HG03103 (cell line): Measurements from ENCODE around the gene GLIS2.

Source experiments
- ATAC-seq: cut with Tn5 transposase; IDR thresholded peaks from one replicate; pipeline ENCODE4 v1.9.1; 2021; ENCODE audit warnings: low read depth; ENCODE audit not compliant: unreplicated experiment

Gene GLIS2

GRCh38 chr16:4365615-4366014, 49.7 kb downstream of the GLIS2 start:
- ATAC-seq, result no peak

GRCh38 chr16:4366016-4366415, 50.1 kb downstream of the GLIS2 start:
- ATAC-seq, result no peak

- no peak for ATAC-seq
These were observed 51.6 kb downstream of the GLIS2 start for GRCh38 chr16:4367393-4367856.

DNA sequence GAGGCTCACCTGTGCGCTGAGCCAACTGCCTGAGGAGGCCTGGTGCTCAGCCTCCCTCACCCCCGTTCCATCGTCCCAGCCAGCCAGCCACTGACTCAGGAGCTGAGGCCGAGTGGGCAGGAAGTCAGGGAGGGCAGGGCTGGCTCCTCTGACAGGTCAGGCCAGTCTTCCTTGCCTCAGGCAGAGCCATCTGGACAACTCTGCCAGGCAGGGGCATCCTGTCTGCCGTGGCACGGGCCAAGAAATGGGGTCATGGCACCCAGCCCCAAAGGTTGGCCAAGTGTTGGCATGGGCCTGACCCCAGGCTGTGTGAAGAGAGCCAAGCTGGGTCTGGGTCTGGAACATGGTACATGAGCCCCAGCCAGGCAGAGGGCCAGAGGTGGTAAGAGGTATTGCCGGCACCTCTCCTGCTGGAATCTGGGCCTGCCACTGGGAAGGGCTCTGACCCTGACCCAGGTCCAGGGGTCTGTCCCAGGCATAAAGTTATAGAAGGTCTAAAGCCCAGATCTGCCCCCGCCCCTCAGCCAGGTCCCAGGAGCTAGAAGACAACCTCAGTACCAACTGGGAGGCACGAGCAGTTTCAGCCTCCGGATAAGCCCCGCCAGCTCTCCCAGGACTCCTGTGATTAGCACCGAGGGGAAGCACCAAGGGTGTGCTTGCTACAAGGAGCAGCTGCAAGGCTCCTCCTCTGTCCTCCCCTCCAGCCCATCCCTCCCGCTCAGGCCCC, 53.3 kb downstream of the GLIS2 start:
- ATAC-seq, result no peak

DNA sequence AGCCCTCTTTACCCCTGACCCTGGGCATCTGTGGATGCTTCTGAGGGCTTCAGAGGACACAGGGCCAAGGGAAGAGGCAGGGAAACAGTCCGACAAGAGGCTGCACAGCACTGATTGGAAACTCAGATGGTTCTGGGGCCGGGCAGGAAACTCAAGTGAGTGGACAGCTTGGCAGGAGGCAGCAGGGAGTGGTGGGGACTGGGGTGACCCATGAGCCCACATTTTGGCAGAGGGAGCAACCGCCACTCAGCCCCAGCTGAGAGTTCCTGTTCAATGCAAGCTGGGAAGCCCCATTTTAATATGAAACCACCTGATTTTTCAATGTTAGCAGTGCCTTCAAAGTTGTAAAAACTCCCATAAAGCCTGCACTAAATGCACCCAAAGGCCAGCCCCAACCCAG, 54.3 kb downstream of the GLIS2 start:
- no peak for ATAC-seq

DNA sequence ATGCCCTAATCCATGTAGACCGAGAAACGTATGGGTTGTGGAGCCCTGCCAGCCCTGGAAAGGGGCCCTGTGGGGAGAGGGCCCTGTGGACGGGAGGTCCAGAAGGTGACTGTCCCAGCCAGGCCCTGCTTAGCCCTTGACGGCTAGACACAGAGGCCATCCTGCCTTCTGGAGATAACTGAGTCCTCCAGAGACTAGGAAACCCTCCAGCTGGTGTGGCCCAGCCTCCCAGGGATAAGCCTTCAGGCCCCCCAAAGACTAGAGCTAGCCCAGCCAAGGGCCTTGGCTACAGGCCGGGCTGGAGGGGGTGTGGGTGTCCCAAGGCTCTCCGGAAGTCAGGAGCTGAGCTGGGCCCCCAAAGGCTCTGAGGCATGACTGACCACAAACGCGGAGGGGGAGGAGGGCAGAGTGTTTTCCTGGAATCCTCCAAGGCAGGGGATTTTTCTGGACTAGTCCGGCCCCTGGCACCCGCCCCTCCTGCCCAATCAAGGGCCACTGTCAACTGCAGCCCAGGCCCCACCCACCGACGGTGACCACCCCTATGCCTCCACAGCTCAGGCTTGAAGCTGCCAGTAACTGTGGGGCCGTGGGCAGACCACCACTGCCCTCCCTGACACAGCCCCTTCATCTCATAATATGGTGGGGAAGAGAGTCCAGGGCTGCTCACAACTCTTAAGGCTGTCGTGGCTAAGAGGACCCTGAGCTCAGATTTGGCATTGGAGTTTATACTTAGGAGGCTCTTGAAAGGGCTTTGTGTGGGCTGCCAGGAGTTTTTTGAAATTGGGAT, 54.9 kb downstream of the GLIS2 start:
- no peak for ATAC-seq

GRCh38 chr16:4371357-4372000, 55.6 kb downstream of the GLIS2 start, which contains the start of gene VASN:
Gene VASN, plus strand, starts transcription at chr16:4371848. Its CDS starts 9,030 bp downstream, at chr16:4380878.
- ATAC-seq, result no peak

DNA sequence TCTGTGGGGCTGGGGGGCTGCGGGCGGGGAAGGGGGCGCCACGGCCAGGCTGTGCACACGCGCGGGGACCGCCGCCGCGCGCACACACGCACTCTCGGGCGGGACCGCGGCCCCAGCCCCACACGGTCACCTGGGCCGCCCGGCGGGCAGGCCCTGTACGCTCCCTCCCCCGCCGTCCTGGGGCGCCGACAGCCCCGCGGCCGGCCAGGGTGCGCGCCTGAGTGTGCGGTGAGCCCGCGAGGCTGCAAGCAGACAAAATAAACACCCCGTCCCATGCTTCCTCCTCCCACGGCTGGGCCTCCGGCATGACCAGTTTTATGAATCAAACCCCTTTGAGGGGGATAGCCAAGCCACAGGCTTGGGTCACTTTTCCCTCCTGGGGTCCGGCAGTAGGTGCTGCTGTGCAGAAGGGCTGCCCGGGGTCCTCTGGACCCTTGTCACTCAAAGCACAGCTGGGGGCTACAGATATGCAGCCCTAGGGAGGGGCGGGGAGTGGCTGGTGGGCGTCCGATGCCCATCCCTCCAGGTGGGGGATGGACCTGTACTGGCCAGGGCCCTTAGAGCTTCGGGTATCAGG, 56.2 kb downstream of the GLIS2 start:
- no peak for ATAC-seq

DNA sequence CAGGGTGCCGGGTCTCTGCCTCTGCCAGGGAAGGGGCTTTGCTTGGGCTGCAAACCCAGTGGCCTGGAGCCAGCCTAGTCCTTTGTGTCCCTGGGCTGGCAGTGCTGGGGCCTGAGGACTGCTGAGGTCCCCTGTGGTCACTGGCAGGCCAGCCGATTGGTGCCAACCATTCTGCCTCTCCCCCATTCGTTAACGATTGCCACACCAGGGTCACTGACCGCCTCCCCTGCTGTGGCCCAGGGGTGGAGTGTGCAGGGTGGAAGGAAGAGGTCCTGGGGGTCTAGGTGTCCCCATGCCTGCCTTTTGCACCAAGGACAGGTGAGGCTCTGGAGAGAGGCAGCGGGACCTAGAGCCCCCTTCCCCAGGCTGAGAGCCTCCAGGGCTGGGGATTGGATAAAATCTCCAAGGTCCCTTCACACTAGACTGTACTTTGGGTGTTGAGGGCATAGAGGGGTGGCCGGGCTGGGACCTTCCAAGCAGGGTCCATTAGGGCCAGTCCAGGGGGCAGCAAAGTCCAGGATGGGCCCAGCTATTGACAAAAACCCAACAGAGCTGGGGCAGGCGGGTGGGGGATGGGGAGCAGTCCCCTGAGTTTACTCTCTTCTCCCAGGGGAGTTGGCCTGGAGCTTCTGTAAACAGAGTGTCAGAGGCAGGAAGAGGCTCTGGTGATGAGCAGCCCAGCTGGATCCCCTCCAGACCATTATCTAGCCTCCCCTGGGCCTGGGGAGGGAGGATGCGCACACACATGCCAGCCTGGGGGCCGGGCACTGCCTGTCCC, 56.9 kb downstream of the GLIS2 start:
- ATAC-seq, result no peak

DNA sequence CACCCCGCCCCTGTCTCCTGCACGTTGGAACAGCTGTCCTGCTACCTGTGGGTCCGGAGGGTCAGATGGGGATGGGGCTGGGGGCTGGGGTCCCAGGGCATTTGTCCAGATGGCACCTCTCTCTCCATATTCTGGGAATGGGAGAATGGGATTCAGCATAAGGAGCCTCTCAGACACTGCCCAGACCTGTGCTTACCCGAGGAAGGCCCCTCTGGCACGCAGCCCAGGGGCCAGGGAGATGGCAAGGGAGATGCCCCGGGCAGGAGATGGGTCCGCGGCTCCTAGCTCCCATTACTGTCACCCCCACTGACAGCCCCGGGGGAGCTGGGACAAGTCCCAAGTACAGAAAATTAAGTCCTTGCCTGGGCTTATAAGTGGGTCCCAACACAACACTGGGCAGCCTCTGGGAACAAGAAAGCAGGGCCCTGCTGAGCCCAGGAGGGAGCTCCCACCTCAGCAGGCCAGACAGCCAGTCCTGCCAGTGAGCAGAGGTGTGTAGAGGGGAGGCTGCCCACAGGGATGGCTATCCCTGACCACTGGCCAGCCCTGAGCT, 57.6 kb downstream of the GLIS2 start:
- no peak for ATAC-seq

DNA sequence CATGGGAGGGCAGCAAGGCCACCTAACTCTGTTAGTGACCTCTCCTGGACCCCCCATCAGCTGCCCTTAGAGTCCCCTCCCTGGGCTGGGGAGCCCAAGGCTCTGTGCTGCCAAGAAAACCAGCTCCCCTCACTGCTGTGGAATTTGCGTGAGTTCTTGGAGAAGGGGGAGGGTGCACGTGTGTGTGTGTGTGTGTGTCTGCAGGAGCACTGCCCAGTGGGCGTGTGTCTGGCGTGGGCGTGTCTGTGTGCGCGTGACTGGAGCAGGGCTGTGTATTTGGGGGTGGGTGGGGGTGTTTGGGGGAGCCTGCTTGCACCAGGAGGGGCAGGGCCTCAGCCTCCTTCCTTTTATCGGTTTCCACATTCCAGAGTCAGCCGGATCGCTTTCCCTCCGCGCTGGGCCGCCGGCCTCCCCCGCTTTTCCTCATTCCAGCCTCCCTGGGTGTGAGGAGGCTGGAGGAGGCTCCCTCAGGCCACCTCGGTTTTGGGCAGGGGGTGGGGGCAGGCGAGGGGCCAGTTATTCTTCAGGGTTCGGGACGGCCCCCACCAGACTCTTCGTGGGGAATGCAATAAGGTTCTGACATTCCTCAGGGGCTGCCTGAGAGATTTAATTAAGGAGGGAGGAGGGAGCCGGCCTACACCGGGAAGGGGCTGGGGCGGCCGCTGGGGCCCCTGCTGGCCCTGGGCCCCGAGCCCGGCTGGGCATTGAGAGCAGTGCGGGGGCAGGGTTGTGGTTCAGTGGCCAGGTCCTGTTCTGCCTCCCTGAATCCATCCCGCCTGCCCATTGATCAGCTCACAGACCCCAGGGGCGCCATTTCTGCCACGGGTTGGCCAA, 58.3 kb downstream of the GLIS2 start:
- ATAC-seq, result no peak

GRCh38 chr16:4375717-4376116, 59.9 kb downstream of the GLIS2 start:
- ATAC-seq, result no peak

DNA sequence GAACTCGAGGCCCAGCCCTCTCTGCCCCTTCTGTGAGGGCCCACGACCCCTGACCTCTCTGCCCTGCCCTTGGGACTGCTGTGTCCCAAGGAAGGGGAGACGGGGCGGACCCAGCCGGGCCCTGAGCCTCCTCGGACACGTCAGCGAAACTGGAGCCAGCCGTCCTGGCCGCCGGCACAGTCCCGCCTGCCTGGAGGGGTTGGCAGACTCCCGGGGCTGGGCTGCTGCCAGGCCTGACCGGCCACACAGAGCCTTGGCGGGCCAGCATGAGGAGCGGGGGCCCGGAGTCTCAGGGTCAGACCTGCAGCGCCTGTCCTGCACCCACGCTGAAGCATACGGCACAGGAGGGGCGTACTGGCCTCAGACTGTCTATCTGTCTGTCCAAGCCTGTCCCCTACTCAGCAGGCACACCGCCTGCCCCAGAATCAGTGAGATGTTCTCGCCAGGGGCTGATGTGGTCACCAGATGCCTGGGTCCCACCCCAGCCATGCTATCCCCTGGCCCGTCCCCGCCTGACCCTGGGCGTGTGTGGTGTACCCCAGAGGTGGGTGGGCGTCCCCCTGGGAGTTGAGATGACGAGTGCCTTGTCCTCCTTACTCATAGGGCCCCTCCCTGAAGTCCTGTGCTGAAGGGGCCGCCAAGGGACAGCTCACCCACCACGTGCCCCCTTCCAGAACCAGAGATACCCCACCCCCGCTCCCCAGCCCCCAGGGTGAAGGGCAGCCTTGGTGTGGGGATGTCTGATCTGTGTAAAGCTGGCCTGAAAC, 60.4 kb downstream of the GLIS2 start:
- ATAC-seq, result no peak

DNA sequence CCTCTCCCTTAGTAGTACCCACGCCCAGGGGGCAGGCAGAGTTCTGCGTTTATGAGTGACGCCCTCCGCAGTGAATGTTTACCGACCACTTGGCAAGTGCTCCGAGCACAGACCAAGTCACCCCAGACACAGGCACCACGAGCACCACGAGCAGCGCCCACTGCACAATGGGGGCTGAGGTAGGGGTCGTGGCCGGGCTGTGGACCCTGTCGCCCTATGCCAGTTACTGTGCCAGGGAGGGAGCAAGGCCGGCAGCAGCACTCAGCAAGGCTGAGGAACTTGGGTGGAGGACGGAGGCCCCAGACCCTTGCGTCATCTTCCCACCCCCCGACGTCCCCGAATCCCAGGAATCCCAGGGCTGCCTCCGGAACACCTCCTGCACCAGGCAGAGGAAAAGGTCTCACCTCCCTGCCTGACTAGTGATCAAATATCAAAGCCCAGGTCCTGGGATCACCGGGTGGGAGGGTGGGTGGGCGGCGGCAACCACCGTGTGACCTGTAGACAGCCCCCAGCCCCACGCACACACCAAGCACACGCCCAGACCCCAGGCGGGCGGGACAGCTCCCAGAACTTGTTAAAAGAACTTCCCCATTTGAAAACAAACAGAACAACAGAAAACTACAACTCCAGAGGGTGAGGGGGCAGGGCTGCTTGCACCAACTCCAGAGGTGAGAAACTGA, 61.2 kb downstream of the GLIS2 start:
- no peak for ATAC-seq

DNA sequence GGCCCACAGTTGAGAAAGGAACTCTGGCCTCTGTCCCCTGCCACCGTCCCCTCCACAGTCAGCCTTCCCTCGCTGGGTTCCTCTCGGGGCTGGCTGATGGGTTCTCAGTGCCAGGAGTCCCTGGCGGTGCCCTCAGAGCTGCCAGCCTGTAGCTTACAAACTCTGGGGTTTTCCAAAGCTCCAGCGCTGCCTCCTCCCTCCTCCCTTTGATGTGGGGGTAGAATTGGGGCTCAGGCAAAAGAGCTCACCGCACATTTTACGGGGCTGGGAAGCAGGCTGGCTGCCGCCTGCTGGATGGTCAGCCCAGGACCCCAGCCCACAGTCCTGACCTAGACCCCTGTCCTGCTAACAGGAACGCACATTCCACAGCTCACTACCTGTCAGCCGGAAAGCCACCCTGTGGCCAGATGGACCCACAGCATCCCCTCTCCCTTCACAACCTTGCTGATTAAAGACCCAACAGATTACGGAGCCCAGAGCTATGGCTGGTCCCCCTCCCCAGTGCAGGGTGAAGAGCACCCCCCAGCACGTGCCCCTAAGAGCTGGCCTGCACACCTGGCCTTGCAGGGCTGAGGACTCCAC, 61.8 kb downstream of the GLIS2 start:
- no peak for ATAC-seq

- no peak for ATAC-seq
These were observed 62.3 kb downstream of the GLIS2 start for GRCh38 chr16:4378161-4378666.

- ATAC-seq, result no peak
These were observed 63.3 kb downstream of the GLIS2 start for GRCh38 chr16:4378999-4379690.
